ENCODE data around the gene ARHGAP28. TPM values are rescaled to one million over a fixed set of nuclear protein-coding genes. Genes with fewer than 3 reads are reported as not detected.
A peak's percentile ranks its signal among the peaks of the same experiment; 100 is the strongest.

ARHGAP28 gene
- total RNA-seq, 6 experiments from 2014 or later: 0.13 to 1.7 (median 0.61) TPM; not detected in 1

GRCh38 chr18:6886797-6887330 lies 157.3 kb downstream of the ARHGAP28 start:
- 30% methylated on average over 3 of the region's 6 CpGs for WGBS (ENCODE audit: insufficient coverage, low coverage, low lambda C conversion rate, missing lambda C conversion rate)
- intact Hi-C loops (cut with DNase I): loop anchor here (10.0 kb wide), 2 partner anchors 342 to 352 kb away; no protein-coding TSS in a partner anchor
- ATAC-seq (no peak), DNase-seq (no peak)
- Histone ChIP-seq H3K9me3 (no peaks in the 10 kb centered on the region), H3K27me3 (no peaks in the 10 kb centered on the region), H3K4me1 (no peaks in the 10 kb centered on the region), H3K36me3 (no peaks in the 10 kb centered on the region), H3K27ac (no peak overlapping the region), H3K4me3 (no peak overlapping the region)
- TF ChIP-seq, protein P1, sequence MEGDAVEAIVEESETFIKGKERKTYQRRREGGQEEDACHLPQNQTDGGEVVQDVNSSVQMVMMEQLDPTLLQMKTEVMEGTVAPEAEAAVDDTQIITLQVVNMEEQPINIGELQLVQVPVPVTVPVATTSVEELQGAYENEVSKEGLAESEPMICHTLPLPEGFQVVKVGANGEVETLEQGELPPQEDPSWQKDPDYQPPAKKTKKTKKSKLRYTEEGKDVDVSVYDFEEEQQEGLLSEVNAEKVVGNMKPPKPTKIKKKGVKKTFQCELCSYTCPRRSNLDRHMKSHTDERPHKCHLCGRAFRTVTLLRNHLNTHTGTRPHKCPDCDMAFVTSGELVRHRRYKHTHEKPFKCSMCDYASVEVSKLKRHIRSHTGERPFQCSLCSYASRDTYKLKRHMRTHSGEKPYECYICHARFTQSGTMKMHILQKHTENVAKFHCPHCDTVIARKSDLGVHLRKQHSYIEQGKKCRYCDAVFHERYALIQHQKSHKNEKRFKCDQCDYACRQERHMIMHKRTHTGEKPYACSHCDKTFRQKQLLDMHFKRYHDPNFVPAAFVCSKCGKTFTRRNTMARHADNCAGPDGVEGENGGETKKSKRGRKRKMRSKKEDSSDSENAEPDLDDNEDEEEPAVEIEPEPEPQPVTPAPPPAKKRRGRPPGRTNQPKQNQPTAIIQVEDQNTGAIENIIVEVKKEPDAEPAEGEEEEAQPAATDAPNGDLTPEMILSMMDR (IDR thresholded peaks at IDR 0.05): no peak
- TF ChIP-seq POLR2A (IDR thresholded peaks at IDR 0.05): no peak

GRCh38 chr18:6891788-6892187 lies 162.3 kb downstream of the ARHGAP28 start:
- 94% methylated on average over 3 of the region's 3 CpGs for WGBS (ENCODE audit: insufficient coverage, low coverage, low lambda C conversion rate, missing lambda C conversion rate)
- no peaks in the 10 kb centered on the region for H3K9me3 ChIP-seq
- no peaks in the 10 kb centered on the region for H3K36me3 ChIP-seq
- DNase-seq (no peak), ATAC-seq (no peak)
- H3K27ac ChIP-seq: no peak overlapping the region
- no peaks in the 10 kb centered on the region for H3K4me1 ChIP-seq
- no peaks in the 10 kb centered on the region for H3K27me3 ChIP-seq
- H3K4me3 ChIP-seq: no peak overlapping the region
- TF ChIP-seq, protein P1 (IDR thresholded peaks at IDR 0.05): no peak
- TF ChIP-seq POLR2A (IDR thresholded peaks at IDR 0.05): no peak
- intact Hi-C loops (cut with DNase I): no loop called here

DNA sequence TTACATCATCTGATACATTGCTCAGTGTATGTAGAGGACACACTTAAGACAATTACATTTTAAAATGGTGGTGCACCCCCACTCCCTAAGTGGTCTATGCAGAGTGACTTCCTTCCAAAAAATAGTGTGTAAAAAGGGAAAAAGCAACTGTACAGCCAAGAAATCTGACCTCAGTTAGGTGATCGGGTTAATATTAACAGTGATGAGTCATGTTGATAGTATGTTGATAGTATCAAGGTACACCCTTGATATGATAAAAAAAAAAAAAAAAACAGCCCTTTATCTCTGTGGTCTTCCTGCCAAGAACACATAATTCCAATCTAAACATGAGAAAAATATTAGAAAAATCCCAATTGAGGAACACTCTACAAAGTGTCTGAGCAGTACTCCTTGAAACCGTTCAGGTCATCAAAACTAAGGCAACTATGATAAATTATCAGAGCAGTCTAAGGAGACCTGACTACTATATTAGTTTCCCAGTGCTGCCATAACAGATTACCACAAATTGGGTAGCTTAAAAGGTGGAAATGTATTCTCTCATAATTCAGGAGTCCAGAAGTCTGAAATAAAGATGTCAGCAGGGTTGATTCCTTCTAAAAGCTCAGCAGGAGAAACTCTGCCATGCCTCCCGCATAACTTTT lies 171.9 kb downstream of the ARHGAP28 start:
- Histone ChIP-seq H3K4me1 (peaks cover 0 to 5% (median 0%) of the 10 kb centered on the region in 4 donors), H3K4me3 (no peak overlapping the region), H3K27ac (peak overlapping the region in 1 of 3 donors; percentile 17), H3K27me3 (no peaks in the 10 kb centered on the region), H3K36me3 (no peaks in the 10 kb centered on the region), H3K9me3 (peaks cover 0 to 2% (median 0%) of the 10 kb centered on the region in 4 donors)
- ATAC-seq (peak; percentile 93 to 98 (median 97)), DNase-seq (no peak)
- intact Hi-C loops (cut with DNase I): no loop called here
- TF ChIP-seq, protein P1 (IDR thresholded peaks at IDR 0.05): no peak
- TF ChIP-seq POLR2A (IDR thresholded peaks at IDR 0.05): no peak
- WGBS (ENCODE audit: insufficient coverage, low coverage, low lambda C conversion rate, missing lambda C conversion rate): 19% methylated on average over 3 of the region's 3 CpGs

- no peak overlapping the region for H3K27ac ChIP-seq
- WGBS (ENCODE audit: insufficient coverage, low coverage, low lambda C conversion rate, missing lambda C conversion rate): 76% methylated on average over 3 of the region's 3 CpGs
- H3K27me3 ChIP-seq: no peaks in the 10 kb centered on the region
- intact Hi-C loops (cut with DNase I): no loop called here
- TF ChIP-seq, protein P1 (IDR thresholded peaks at IDR 0.05): no peak
- TF ChIP-seq POLR2A (IDR thresholded peaks at IDR 0.05): no peak
- no peaks in the 10 kb centered on the region for H3K36me3 ChIP-seq
- H3K4me3 ChIP-seq: no peak overlapping the region
- ATAC-seq: no peak
- no peak for DNase-seq
- no peaks in the 10 kb centered on the region for H3K9me3 ChIP-seq
- H3K4me1 ChIP-seq: no peaks in the 10 kb centered on the region
Observed at GRCh38 chr18:6917072-6917471, 187.6 kb downstream of the ARHGAP28 start.

Data from right lobe of liver (tissue), 6 donors.